Measurements from ENCODE around the gene TTC21B. TPM values are rescaled to one million over a fixed set of nuclear protein-coding genes. Genes with fewer than 3 reads are reported as not detected.

The TTC21B gene
- total RNA-seq, 1 experiment from 2014 or later = 9.8 TPM

GRCh38 chr2:165835363-165835762, 118.2 kb downstream of the TTC21B start:
- Histone ChIP-seq H3K9me2 (ENCODE audit: insufficient read depth) (no peaks in the 10 kb centered on the region), H2AFZ (no peak overlapping the region), H3K4me3 (no peak overlapping the region), H4K20me1 (ENCODE audit: insufficient read depth) (no peaks in the 10 kb centered on the region), H3K27me3 (ENCODE audit: insufficient read depth, low read depth) (no peaks in the 10 kb centered on the region), H3K9me3 (ENCODE audit: insufficient read depth, low read depth) (no peaks in the 10 kb centered on the region), H3K27ac (no peak overlapping the region), H3K36me3 (ENCODE audit: low read depth) (no peaks in the 10 kb centered on the region), H3K4me2 (no peak overlapping the region), H3K4me1 (replicated peaks; ENCODE audit: insufficient read depth) (peaks cover 15% of the 10 kb centered on the region), H3K79me2 (ENCODE audit: low read depth) (no peaks in the 10 kb centered on the region), H3F3A (ENCODE audit: insufficient read depth, low read depth) (no peaks in the 10 kb centered on the region)
- DNase-seq = no peak
- intact Hi-C loops (cut with micrococcal nuclease; ENCODE audit: unreplicated experiment) = no loop called here
- TF ChIP-seq, protein P1, sequence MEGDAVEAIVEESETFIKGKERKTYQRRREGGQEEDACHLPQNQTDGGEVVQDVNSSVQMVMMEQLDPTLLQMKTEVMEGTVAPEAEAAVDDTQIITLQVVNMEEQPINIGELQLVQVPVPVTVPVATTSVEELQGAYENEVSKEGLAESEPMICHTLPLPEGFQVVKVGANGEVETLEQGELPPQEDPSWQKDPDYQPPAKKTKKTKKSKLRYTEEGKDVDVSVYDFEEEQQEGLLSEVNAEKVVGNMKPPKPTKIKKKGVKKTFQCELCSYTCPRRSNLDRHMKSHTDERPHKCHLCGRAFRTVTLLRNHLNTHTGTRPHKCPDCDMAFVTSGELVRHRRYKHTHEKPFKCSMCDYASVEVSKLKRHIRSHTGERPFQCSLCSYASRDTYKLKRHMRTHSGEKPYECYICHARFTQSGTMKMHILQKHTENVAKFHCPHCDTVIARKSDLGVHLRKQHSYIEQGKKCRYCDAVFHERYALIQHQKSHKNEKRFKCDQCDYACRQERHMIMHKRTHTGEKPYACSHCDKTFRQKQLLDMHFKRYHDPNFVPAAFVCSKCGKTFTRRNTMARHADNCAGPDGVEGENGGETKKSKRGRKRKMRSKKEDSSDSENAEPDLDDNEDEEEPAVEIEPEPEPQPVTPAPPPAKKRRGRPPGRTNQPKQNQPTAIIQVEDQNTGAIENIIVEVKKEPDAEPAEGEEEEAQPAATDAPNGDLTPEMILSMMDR (conservative IDR thresholded peaks at IDR 0.05) = no peak
- TF ChIP-seq EZH2 (IDR thresholded peaks at IDR 0.05; ENCODE audit: low read depth) = no peak
- ChIA-PET CTCF (no interaction called here), POLR2A (ENCODE audit: unreplicated experiment) (no interaction called here)
- BruUV-seq (replicated peaks) = no TSS peak

- H3K36me3 ChIP-seq (ENCODE audit: low read depth) = no peaks in the 10 kb centered on the region
- H3K27ac ChIP-seq = peak overlapping the region; percentile 31; the same call in 1 of the 2 replicates
- H3F3A ChIP-seq (ENCODE audit: insufficient read depth, low read depth) = no peaks in the 10 kb centered on the region
- H3K4me3 ChIP-seq = no peak overlapping the region
- intact Hi-C loops (cut with micrococcal nuclease; ENCODE audit: unreplicated experiment) = loop anchor here (2.0 kb wide), 1 partner anchor 38 kb away; the partner anchor contains the start of gene GALNT3
- H3K9me3 ChIP-seq (ENCODE audit: insufficient read depth, low read depth) = no peaks in the 10 kb centered on the region
- no peak overlapping the region for H2AFZ ChIP-seq
- ChIA-PET CTCF (no interaction called here), POLR2A (ENCODE audit: unreplicated experiment) (no interaction called here)
- no peaks in the 10 kb centered on the region for H4K20me1 ChIP-seq (ENCODE audit: insufficient read depth)
- peak overlapping the region; percentile 64; the same call in 1 of the 2 replicates for H3K4me2 ChIP-seq
- BruUV-seq (replicated peaks) = no TSS peak
- no peaks in the 10 kb centered on the region for H3K79me2 ChIP-seq (ENCODE audit: low read depth)
- TF ChIP-seq, protein P1 (conservative IDR thresholded peaks at IDR 0.05) = no peak
- TF ChIP-seq EZH2 (IDR thresholded peaks at IDR 0.05; ENCODE audit: low read depth) = no peak
- peaks cover 15% of the 10 kb centered on the region for H3K4me1 ChIP-seq (replicated peaks; ENCODE audit: insufficient read depth)
- DNase-seq = peak; percentile 52 to 81
- no peaks in the 10 kb centered on the region for H3K27me3 ChIP-seq (ENCODE audit: insufficient read depth, low read depth)
- no peaks in the 10 kb centered on the region for H3K9me2 ChIP-seq (ENCODE audit: insufficient read depth)
These were observed 120.4 kb downstream of the TTC21B start for GRCh38 chr2:165833156-165833555.

- BruUV-seq (replicated peaks) = no TSS peak
- no peak for TF ChIP-seq EZH2 (IDR thresholded peaks at IDR 0.05; ENCODE audit: low read depth)
- TF ChIP-seq, protein P1 (conservative IDR thresholded peaks at IDR 0.05) = no peak
- H2AFZ ChIP-seq = no peak overlapping the region
- no peaks in the 10 kb centered on the region for H3K9me3 ChIP-seq (ENCODE audit: insufficient read depth, low read depth)
- H3K36me3 ChIP-seq (ENCODE audit: low read depth) = no peaks in the 10 kb centered on the region
- ChIA-PET POLR2A (ENCODE audit: unreplicated experiment) (no interaction called here), CTCF (no interaction called here)
- H3K79me2 ChIP-seq (ENCODE audit: low read depth) = no peaks in the 10 kb centered on the region
- no peak for DNase-seq
- peaks cover 6% of the 10 kb centered on the region for H3K4me1 ChIP-seq (replicated peaks; ENCODE audit: insufficient read depth)
- no peak overlapping the region for H3K4me2 ChIP-seq
- H4K20me1 ChIP-seq (ENCODE audit: insufficient read depth) = no peaks in the 10 kb centered on the region
- no peaks in the 10 kb centered on the region for H3K9me2 ChIP-seq (ENCODE audit: insufficient read depth)
- no peak overlapping the region for H3K27ac ChIP-seq
- H3K27me3 ChIP-seq (ENCODE audit: insufficient read depth, low read depth) = no peaks in the 10 kb centered on the region
- H3K4me3 ChIP-seq = no peak overlapping the region
- no peaks in the 10 kb centered on the region for H3F3A ChIP-seq (ENCODE audit: insufficient read depth, low read depth)
- intact Hi-C loops (cut with micrococcal nuclease; ENCODE audit: unreplicated experiment) = no loop called here
These were observed 125.7 kb downstream of the TTC21B start for GRCh38 chr2:165827921-165828276.

Data from PC-9 (cell line).